GM18526 (cell line): Measurements from ENCODE around the gene NYAP1.

ENCODE experiments used
- POLR2A ChIP-seq: IDR thresholded peaks from 3 replicates; pipeline ENCODE4 v1.6.1; 2011; ENCODE audit not compliant: insufficient read length; ENCODE audit errors: extremely low read depth

Gene NYAP1

DNA sequence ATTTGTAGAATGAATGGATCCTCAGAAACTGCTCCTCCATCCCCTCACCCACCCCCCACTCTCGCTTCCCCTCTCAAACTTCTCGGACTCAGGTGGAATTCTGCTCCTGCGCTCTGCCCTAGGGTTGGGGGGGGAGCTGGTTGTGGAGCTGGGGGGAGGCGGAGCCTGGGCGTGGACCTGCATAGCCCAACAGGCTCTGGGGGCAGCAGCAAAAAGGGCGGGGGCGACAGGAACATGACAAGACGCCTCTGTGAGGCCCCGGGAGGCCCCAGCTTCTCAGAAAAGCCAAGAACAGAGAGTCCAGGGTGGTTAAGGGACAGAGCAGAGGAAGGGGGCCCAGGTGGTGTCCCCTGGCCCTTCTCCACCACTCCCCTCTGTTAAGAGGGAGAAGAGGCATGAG is 8.2 kb upstream of the NYAP1 start:
- TF ChIP-seq POLR2A, result no peak

DNA sequence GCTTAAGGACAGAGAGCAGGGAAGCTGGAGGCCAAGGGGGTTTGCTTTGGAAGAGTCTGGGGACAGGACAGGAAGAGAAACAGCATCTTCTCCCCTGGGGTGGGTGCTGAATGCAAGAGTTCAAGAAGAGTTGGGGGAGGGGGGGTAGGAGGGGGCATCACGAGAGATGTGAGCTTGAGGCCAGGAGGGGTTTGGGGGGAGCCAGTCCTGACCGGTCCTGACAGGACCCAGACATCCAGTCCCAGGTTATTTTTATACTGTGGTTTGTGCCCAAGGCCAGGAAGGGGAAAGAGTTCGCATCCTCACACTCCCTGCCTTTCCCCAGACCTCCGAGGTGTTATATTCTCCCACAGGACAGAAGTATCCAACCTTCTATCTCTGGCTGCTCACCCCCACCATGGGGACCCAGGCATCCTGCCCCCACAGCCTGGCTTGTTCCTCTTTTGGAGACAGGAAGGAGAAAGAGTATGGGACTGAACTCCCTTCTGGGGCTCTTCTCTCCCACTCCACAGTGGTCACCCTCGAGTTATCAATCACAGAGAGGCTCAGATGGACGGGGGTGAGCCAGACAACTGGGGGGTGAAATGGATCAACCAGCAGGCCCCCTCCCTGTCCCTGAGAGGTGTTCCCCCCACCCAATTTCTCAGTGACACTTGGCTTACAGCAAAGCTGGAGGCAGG is 7.5 kb upstream of the NYAP1 start:
- TF ChIP-seq POLR2A, result no peak

DNA sequence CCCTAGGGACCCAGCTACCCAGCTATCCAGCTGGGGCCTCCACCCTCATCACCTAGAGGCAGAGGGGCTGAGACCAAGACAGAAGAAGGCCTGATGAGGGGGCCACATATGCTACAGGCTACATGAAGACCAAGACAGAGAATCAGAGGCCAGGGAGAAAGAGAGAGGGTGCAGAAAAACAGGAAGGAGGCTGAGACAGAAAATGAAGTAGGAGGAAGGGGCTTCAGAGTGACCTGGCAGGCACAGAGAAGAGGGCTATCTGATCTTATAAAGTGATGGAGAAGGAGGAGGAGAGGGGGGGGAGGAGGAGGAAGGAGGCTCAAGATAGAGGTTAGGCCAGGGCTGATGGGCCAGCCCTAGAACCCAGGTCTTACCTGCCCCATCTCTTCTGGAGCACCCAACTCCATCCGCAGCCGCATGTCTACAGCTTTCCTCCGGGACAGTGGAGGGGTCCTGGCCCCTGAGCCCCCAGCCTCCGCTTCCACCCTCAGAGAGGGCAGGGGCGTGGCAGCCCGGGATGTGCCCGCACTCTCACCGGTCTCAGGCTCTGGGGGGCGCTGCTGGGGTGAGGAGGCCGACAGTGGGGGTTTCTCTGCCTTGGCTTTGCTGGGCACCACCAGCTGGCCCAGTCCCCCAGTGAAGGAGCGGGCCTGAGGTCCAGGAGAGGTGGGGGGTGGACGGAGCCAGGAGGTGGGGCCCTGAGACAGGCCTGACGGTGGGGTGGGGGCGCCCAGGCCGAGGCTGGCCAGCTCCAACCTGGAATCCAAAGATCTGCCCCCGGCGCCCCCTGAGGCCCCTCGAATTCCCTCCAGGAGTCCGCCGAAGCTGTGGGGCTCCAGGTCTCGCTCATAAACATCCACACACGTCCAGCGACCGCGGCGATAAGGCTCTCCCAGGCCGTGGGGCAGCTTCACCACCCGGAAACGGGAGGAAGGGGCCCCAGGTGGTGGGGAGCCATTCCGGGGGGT is 6.5 kb upstream of the NYAP1 start:
- TF ChIP-seq POLR2A, result no peak

- TF ChIP-seq POLR2A, result no peak
Measured at GRCh38 chr7:100477871-100478267, 5.9 kb upstream of the NYAP1 start.

- peak; percentile 66 for TF ChIP-seq POLR2A
Measured at GRCh38 chr7:100478958-100479660, 4.6 kb upstream of the NYAP1 start, which contains the start of gene TSC22D4. TSC22D4 (minus strand) TSS chr7:100479214; CDS start chr7:100478038, 1,176 bp downstream.

GRCh38 chr7:100481466-100481865 is 2.3 kb upstream of the NYAP1 start:
- no peak for TF ChIP-seq POLR2A

- TF ChIP-seq POLR2A, result no peak
Measured at GRCh38 chr7:100482728-100483089, 1.0 kb upstream of the NYAP1 start.

- no peak for TF ChIP-seq POLR2A
Measured at GRCh38 chr7:100483090-100483721, 521 bp upstream of the NYAP1 start.

DNA sequence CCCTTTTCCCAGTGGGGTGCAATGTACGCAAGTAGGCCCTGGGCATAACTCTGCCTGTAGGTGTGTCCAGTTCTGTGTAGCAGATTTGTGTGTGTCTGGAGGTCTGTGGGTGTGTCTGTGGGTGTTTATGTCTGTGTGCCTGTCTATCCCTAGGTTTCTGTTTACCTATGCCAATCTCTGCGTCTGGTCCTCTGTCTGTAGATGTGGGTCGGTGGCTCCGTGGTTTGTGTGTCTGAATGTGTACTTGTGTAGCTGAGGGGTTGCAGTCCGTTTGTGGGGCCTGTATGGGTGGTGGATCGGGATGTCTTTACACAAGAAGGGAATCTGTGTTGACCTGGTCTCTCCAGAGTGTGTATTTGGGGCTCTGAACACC is 932 bp downstream of the NYAP1 start:
- TF ChIP-seq POLR2A, result no peak

- no peak for TF ChIP-seq POLR2A
Measured at GRCh38 chr7:100485471-100485876, 1.7 kb downstream of the NYAP1 start.

- no peak for TF ChIP-seq POLR2A
Measured at GRCh38 chr7:100486111-100486636, 2.4 kb downstream of the NYAP1 start.

DNA sequence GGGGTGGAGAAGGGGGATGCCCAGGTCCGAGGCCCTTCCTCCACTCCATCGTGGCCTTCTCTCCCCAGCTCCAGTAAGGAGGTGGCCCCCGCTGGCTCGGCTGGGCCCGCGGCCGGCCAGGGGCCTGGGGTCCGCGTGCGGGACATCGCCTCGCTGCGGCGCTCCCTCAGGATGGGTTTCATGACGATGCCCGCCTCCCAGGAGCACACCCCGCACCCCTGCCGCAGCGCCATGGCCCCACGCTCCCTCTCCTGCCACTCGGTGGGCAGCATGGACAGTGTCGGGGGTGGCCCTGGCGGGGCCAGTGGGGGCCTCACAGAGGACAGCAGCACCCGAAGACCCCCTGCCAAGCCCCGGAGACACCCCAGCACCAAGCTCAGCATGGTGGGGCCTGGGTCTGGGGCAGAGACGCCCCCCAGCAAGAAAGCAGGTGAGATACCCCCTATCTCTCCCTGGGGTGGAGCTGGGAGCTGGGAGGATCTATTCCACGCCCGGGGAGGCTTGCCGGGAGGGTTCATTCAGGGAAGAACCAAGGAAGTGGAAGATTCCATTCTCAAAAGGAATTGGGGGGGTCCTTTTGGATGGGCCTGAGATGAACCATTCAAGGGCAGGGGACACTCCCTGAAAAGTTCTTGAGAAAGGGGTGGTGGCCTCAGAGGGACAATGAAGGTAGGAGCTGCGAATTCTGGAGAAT is 3.2 kb downstream of the NYAP1 start:
- no peak for TF ChIP-seq POLR2A

GRCh38 chr7:100488333-100489095 is 4.8 kb downstream of the NYAP1 start:
- TF ChIP-seq POLR2A, result no peak

DNA sequence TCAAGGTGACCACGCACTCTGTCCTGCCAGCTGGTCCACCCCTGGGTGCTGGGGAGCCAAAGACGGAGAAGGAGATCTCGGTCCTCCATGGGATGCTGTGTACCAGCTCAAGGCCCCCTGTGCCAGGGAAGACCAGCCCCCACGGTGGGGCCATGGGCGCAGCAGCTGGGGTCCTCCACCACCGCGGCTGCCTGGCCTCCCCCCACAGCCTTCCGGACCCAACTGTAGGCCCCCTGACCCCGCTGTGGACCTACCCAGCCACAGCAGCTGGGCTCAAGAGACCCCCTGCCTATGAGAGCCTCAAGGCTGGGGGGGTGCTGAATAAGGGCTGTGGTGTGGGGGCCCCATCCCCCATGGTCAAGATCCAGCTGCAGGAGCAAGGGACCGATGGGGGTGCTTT is 5.4 kb downstream of the NYAP1 start:
- TF ChIP-seq POLR2A, result no peak

DNA sequence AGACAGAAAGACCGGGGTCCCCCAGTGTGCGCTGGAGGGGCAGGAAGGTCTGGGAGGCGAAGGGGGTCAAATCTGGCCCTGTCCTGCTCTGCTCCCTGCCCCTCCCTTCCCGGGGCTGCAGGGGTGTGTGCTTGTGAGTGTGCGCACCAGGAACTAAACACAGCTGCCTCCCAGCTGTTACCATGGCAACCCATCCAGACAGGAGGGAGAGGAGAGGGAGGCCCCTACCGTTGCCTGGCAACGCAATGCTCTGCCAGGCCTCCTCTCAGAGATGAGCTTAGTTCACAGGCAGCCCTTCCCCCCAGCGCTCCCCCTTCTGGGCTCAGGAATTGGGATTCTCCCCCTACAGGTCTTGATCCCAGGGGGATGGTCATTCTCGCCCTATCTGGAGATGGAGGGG is 6.1 kb downstream of the NYAP1 start:
- no peak for TF ChIP-seq POLR2A
